DND-41 (cell line): ENCODE measurements around the gene MEIOC.
"Not testable (repeated sequence)": the region's sequence is repeated elsewhere in the genome, so short reads cannot be mapped to it uniquely, and the experiment has no call there.

Experiments used
- EZH2 ChIP-seq: IDR thresholded peaks from 3 replicates; pipeline ENCODE4 v1.6.1; 2012; ENCODE audit warnings: borderline replicate concordance, low read depth, mild to moderate bottlenecking, moderate library complexity, low read length, inconsistent platforms; ENCODE audit not compliant: severe bottlenecking
- TF ChIP-seq, protein P1 (sequence below): IDR thresholded peaks from 2 replicates; pipeline ENCODE4 v1.5.1; 2012; ENCODE audit warnings: borderline replicate concordance, low read length, moderate library complexity, mild to moderate bottlenecking; ENCODE audit not compliant: poor library complexity, severe bottlenecking; ENCODE audit errors: extremely low read depth

DNA sequence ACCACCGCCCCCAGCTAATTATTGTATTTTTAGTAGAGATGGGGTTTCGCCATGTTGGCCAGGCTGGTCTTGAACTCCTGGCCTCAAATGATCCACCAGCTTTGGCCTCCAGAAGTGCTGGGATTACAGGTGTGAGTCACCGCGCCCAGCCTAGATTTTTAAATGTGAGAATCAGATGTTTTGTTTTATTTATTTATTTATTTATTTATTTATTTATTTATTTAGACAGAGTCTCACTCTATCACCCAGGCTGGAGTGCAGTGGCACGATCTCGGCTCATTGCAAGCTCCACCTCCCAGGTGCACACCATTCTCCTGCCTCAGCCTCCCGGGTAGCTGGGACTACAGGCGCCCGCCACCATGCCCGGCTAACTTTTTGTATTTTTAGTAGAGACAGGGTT is 44.0 kb downstream of the MEIOC start:
- TF ChIP-seq, protein P1, sequence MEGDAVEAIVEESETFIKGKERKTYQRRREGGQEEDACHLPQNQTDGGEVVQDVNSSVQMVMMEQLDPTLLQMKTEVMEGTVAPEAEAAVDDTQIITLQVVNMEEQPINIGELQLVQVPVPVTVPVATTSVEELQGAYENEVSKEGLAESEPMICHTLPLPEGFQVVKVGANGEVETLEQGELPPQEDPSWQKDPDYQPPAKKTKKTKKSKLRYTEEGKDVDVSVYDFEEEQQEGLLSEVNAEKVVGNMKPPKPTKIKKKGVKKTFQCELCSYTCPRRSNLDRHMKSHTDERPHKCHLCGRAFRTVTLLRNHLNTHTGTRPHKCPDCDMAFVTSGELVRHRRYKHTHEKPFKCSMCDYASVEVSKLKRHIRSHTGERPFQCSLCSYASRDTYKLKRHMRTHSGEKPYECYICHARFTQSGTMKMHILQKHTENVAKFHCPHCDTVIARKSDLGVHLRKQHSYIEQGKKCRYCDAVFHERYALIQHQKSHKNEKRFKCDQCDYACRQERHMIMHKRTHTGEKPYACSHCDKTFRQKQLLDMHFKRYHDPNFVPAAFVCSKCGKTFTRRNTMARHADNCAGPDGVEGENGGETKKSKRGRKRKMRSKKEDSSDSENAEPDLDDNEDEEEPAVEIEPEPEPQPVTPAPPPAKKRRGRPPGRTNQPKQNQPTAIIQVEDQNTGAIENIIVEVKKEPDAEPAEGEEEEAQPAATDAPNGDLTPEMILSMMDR, result not testable (repeated sequence)
- not testable (repeated sequence) for TF ChIP-seq EZH2
